ENCODE data around the gene INPP4A.

Gene INPP4A

DNA sequence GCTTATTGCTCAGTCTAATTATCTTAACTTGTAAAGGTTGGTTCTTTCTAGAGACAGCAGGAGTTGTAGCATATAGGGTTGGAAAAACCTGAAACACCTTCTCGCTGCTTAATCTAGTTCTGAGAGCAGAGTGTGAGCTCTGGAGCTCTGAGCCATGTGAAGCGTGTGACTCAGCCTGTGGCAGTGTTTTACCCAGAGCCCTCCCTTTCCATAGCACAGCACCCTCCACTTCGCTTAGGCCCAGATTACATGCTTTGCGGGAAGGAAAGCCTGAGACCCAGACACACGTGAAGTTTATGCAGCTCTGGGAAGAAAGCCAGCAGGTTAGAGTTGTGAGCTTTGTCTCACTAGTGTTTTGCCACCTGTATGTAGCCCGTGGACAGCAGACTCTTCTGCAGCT, 74.5 kb downstream of the INPP4A start:
- no peak for DNase-seq

DNA sequence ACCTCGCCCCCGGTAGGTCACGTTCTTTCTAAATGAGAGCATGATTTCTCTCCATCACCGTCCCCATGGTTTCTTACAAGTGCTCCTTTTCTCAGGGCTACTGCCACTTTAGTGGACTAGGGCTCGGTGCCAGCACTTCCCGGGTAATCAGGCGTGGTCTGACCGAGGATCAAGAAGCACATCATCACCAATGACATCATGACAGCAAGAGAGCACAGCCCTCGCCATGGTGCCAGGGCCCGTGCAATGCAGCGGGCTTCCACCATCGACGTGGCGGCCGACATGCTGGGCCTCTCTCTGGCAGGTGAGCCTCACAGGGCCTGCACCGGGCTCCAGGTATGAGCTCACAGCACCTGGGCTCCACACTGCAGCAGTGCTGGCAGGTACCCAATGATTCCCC, 75.2 kb downstream of the INPP4A start:
- DNase-seq = no peak

GRCh38 chr2:98520806-98521205, 76.1 kb downstream of the INPP4A start:
- DNase-seq = no peak

DNA sequence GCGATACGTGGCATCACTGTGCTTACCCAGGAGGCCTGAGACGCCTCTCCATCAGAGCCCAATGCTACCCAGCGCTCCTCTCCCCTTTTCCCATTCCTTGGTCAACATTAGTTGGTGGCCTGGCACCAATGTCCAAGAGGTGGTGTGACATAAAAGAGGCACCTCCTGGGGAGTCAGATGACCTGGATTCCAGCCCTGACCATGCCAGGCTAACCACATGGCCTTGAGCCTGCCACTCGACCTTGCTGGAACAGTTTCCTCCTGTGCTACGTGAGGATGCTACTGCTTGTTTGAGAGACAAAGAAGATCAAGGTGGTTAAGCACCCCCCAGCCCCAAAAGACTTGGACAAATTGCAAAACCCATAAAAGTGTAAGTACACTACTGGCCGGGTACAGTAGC, 76.6 kb downstream of the INPP4A start:
- no peak for DNase-seq

- no peak for DNase-seq
Observed at GRCh38 chr2:98522854-98523253, 78.2 kb downstream of the INPP4A start.

DNA sequence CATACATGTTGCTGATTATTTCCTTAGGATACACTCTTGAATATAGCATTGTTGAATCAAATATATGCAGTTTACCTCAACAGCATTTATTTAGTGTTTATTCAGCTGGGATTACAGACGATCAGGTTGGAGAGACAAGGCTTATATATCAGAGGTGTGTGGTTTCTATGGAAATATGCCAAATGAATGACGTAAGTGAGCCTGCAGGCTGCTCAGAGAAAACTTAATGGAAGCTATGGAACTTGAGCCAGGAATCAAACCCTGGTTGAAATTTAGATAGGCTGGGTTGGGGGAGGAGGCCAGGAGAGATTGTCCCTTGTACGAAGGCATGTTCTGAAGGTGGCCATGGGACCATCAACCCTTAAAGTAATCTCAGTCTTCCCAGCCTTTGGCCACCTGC, 79.5 kb downstream of the INPP4A start:
- DNase-seq = peak; percentile 71

DNA sequence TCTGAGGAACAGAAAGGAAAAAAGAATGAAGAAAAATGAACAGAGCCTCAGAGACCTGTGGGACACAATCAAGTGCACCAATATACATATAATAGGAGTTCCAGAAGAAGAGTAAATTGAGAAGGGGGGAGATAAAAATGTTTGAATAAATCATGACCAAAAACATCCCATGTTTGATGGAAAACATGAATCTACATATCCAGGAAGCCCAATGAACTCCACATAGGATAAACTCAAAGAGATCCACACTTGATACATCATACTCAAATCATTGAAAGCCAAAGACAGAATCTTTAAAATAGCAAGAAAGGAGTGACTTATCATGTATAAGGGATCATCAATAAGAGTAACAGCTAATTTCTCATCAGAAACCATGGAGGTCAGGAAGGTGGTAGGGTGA, 83.7 kb downstream of the INPP4A start:
- DNase-seq = no peak

DNA sequence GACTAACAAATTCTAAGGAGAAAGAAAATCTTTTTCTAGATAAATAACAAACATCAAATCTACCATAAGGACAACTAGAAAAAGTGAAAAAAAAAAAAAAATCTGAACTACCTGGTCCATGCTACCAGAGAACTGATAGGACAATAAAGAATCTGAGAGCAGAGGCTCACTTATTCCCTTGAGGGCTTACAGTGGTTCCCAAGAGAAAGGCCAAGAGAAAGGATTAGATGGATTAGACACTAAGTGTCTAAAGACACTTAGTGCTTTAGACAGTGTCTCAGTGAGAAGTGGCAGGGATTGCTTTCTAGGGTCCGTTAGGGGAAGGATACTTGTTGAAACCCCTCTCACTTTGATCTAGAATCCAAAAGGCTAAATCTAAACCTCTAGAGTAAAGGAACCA, 85.5 kb downstream of the INPP4A start:
- no peak for DNase-seq

GRCh38 chr2:98532756-98533155, 88.1 kb downstream of the INPP4A start:
- no peak for DNase-seq

DNA sequence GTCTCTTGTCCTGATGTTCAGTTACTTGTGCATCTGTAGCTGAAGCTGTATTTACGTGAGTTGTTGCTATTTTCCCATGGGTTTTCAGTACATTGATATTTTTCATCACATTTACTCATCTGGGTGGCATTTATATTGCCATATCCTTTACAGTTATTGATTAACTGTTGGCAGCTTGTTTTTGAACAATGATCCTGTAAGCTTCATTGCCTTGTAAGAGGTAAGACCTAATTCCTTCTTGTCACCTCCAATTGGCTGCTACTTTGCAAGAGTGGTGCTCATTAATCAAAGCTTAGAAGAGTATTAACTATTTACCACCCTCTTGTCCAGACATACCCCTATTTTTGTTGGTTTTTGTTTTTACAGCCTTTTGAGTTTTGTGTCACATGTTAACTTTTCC, 88.9 kb downstream of the INPP4A start:
- no peak for DNase-seq

- no peak for DNase-seq
Observed at GRCh38 chr2:98534761-98535160, 90.1 kb downstream of the INPP4A start.

- no peak for DNase-seq
Observed at GRCh38 chr2:98535971-98536677, 91.5 kb downstream of the INPP4A start.

DNA sequence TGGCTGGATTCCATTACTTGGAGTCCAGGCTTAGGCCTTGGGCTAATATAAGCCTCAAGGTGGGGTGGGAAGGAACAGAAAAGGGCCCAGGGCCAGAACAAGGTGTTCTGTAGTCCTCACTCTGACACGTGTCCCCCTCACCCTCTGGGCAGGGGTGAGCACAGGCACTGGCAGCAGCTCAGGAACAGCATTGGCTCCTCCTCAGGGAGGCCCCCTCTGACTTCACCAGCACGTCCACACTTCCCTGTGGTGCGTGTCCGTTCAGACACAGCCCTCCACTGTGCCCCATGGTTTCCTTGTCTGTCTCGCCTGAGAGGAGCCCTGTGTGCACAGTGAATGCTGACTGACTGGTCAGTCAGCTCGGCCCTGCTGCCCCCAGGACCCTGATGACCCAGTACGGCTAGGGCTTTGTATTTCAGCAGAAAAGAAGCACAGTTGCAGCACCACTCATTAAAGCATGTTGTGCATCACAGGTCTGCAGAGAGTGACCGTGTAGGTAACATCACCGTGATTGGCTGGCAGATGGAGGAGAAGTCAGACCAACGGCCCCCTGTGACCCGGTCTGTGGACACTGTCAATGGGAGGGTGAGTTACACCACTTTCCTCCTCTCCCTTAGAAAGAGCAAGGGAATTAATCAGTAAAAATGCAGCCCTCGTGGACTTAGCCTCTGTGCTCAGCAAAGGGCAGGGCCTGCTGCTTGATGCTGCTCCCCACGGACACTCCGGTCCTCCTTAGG, 92.9 kb downstream of the INPP4A start:
- DNase-seq = no peak

DNA sequence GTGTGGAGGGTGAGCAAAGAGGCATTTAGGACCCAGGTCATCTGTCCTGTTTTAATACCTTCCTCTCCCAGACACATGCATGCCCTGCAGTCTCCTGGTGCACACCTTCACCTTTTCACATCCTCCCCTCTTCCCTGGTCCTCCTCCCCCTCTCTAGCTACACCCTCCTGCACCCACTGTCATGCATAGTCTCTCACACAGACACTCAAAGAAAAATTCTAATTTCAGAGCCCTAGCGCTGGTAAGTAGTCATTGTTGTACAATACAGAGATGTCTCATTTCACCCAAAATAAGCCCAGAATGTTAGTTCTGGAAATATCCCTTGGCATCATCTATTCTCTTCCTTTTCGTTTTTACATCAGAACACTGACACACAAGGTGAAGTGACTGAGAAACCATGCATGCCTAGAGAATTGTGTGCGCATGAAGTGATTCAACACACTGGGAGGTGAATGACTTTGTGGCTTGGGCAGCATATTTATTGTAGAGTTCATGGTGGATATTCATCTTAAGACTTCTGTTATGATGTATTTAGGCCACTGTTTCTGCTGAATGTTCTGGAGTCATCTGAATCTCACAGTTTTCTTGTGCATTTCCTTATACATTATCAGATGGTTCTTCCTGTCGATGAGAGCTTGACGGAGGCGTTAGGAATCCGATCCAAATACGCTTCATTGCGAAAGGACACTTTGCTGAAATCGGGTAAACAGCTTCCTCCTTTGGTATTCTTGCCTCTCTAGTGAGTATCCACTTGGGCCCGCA, 93.8 kb downstream of the INPP4A start:
- DNase-seq = no peak

DNA sequence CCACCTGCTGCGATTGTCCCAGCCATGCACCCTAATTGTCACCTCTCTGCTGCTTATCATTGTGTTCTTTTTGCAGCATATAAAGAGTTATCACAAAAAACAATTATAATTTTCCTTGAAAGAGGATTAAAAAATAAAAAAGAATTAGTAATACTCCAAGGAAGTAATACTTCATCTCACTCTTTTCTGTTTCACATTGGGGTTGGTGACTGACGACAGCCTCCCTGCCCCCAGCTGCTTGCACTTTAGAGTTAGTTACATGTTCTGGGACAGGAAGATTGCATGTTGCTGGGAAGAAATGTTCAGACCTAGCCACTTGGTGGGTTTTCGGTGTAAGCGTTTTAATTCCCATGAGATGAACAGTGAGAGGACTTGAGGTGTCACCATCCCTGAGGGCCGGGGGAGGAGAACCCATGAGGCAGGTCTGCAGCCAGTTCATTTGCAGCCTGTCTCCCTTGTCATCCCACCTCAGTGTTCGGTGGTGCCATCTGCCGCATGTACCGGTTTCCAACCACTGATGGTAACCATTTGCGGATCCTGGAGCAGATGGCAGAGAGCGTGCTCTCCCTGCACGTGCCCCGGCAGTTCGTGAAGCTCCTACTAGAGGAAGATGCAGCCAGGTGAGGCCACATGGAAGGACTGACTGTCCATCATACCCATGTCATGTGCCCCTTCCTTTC, 94.5 kb downstream of the INPP4A start:
- DNase-seq = no peak

DNA sequence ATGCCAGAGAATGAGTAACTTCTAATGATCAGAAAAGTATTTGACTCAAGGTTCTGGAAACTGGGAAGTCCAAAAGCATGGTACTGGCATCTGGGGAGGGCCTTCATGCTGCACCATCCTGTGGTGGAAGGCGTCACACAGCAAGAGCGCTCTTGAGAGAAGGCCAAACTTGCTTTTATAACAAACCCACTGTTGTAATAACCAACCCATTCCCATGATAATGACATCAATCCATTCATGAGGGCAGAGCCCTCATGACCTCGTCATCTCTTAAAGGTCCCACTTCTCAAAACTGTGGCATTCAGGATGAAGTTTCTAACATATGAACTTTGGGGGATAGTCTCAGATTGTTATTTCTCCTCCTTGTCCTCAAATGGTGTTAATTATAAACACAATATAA, 95.9 kb downstream of the INPP4A start:
- no peak for DNase-seq

DNA sequence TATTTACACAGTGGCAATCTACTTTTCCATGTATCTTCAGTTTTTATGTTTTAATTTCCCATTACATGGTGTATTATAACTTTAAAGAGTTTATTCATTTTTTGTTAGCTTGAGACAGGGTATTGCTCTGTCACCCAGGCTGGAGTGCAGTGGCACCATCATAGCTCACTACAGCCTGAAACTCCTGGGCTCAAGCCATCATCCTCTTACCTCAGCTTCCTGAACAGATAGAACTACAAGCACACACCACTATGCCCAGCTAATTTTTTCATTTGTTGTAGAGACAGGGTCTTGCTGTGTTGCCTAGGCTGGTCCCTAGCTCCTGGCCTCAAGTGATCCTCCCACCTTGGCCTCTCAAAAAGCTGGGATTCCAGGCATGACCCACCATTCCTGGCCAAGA, 96.8 kb downstream of the INPP4A start:
- DNase-seq = no peak

DNA sequence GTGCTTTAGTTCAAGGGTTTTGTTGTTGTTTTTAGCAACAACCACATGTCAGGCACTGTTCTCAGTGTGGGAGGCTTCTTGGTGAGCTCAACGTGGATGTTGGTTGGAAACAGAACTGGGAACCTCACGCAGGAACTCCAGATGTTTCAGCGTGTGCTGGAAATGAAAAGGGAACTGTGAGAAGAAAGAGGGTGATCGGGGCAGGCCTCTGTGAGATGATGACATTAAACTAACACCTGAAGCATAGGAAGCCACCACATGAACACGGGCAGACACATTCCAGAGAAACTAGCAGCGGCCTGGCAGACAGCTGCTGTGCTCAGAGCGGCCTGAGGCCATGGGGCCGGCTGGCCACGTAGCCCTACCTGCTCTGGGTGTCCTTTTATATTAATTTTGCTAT, 97.2 kb downstream of the INPP4A start:
- no peak for DNase-seq

- DNase-seq = no peak
Observed at GRCh38 chr2:98543214-98543613, 98.6 kb downstream of the INPP4A start.

GRCh38 chr2:98543842-98544241, 99.2 kb downstream of the INPP4A start:
- DNase-seq = no peak

GRCh38 chr2:98545591-98545990, 100.9 kb downstream of the INPP4A start:
- no peak for DNase-seq

- no peak for DNase-seq
Observed at GRCh38 chr2:98546186-98546585, 101.5 kb downstream of the INPP4A start.

- DNase-seq = no peak
Observed at GRCh38 chr2:98547092-98547790, 102.6 kb downstream of the INPP4A start.

Measured in NCI-H226 (cell line).